ENCODE results near the gene TMEM131.

Gene TMEM131

GRCh38 chr2:97755491-97755890 lies 240.3 kb downstream of the TMEM131 start:
- no peak for FAIRE-seq

- FAIRE-seq = no peak
These were observed 240.9 kb downstream of the TMEM131 start for GRCh38 chr2:97754690-97755346.

GRCh38 chr2:97752342-97753334 lies 243.1 kb downstream of the TMEM131 start:
- no peak for FAIRE-seq

- no peak for FAIRE-seq
These were observed 244.0 kb downstream of the TMEM131 start for GRCh38 chr2:97751752-97752151.

- FAIRE-seq = no peak
These were observed 245.7 kb downstream of the TMEM131 start for GRCh38 chr2:97750017-97750416.

- FAIRE-seq = no peak
These were observed 246.2 kb downstream of the TMEM131 start for GRCh38 chr2:97749581-97749980.

- no peak for FAIRE-seq
These were observed 248.0 kb downstream of the TMEM131 start for GRCh38 chr2:97747716-97748115.

GRCh38 chr2:97747285-97747684 lies 248.5 kb downstream of the TMEM131 start:
- FAIRE-seq = no peak

- no peak for FAIRE-seq
These were observed 250.1 kb downstream of the TMEM131 start for GRCh38 chr2:97745474-97746174.

- no peak for FAIRE-seq
These were observed 251.8 kb downstream of the TMEM131 start for GRCh38 chr2:97743913-97744312.

GRCh38 chr2:97742381-97742847 lies 253.3 kb downstream of the TMEM131 start:
- no peak for FAIRE-seq

GRCh38 chr2:97741686-97742085 lies 254.1 kb downstream of the TMEM131 start:
- no peak for FAIRE-seq

GRCh38 chr2:97741251-97741650 lies 254.5 kb downstream of the TMEM131 start:
- no peak for FAIRE-seq

- no peak for FAIRE-seq
These were observed 255.1 kb downstream of the TMEM131 start for GRCh38 chr2:97740590-97741182.

- FAIRE-seq = no peak
These were observed 255.9 kb downstream of the TMEM131 start for GRCh38 chr2:97739893-97740245.

- no peak for FAIRE-seq
These were observed 256.5 kb downstream of the TMEM131 start for GRCh38 chr2:97739020-97739892.

GRCh38 chr2:97738179-97739019 lies 257.3 kb downstream of the TMEM131 start:
- FAIRE-seq = no peak

- FAIRE-seq = no peak
These were observed 258.1 kb downstream of the TMEM131 start for GRCh38 chr2:97737421-97738178.

- FAIRE-seq = no peak
These were observed 259.0 kb downstream of the TMEM131 start for GRCh38 chr2:97736608-97737330.
